HepG2 (cell line): ENCODE results near the gene CCDC167. TPM values are rescaled to one million over a fixed set of nuclear protein-coding genes. Genes with fewer than 3 reads are reported as not detected.

Experiments
- ATAC-seq: fragments of 200-7000 bp; cut with Tn5 transposase; 3 replicates; pipeline ENCODE4 v1.9.1; 2020; ENCODE audit warnings: mild to moderate bottlenecking, moderate library complexity
- BruUV-seq: library from RNA; stranded (reverse); fragments of 400-500 nt; replicated peaks from 2 replicates; lab custom pipeline; 2021; lab: Mats Ljungman, UMichigan
- CTCF ChIA-PET: fragments of 300-600 bp; formaldehyde crosslinking; extraction: SDS; loops from one replicate; lab custom pipeline; 2021; ENCODE audit warnings: low total read pairs, inconsistent platforms, low intra/inter-chr PET ratio; lab: Yijun Ruan, JAX
- POLR2A ChIA-PET: fragments of 350-600 bp; sonication (Branson Sonifier 250); formaldehyde crosslinking; loops from one replicate; lab custom pipeline; 2020; ENCODE audit warnings: antibody characterized with exemption, inconsistent platforms; lab: Yijun Ruan, JAX
- DNase-seq: peaks from one replicate; pipeline ENCODE4 v3.0.0-alpha.2; 2015; ENCODE audit warnings: low spot score
- FAIRE-seq: peaks from 3 replicates; lab custom pipeline; 2011; peaks lifted over from hg19 to GRCh38; lab: Jason Lieb, UNC
- H2AFZ ChIP-seq: one replicate; pipeline ENCODE4 v1.6.1; 2011; ENCODE audit warnings: low read length, inconsistent platforms
- H3K27ac ChIP-seq: fragments of 300-600 bp; 3 replicates; pipeline ENCODE4 v1.8.0; 2011; ENCODE audit warnings: mixed run types, mild to moderate bottlenecking, mixed read lengths, low read length, inconsistent platforms; ENCODE audit not compliant: insufficient read depth; ENCODE audit errors: extremely low read length
- H3K27me3 ChIP-seq, 2 experiments: fragments of 200-600 bp in 1 of 2; 2 replicates in 1 of 2; 3 replicates in 1 of 2; pipeline versions ENCODE4 v1.6.0 to v1.8.0; 2011; ENCODE audit warnings: low read length in 2 of 2, mild to moderate bottlenecking in 2 of 2, moderate library complexity in 2 of 2, inconsistent platforms in 1 of 2; ENCODE audit not compliant: insufficient read depth in 2 of 2, control insufficient read depth in 1 of 2
- H3K36me3 ChIP-seq, 2 experiments: fragments of 200-600 bp in 1 of 2; replicated peaks in 1 of 2; 2 replicates in 1 of 2; 3 replicates in 1 of 2; pipeline versions ENCODE4 v1.5.1 to v1.8.0; 2011; ENCODE audit warnings: low read length in 2 of 2, inconsistent platforms in 1 of 2; ENCODE audit not compliant: insufficient read depth in 2 of 2, control insufficient read depth in 1 of 2
- H3K4me1 ChIP-seq: 2 replicates; pipeline ENCODE4 v1.5.1; 2012; ENCODE audit warnings: low read length, inconsistent platforms; ENCODE audit not compliant: insufficient read depth
- H3K4me2 ChIP-seq: 2 replicates; pipeline ENCODE4 v1.6.0; 2011; ENCODE audit warnings: low read depth, low read length, inconsistent platforms
- H3K4me3 ChIP-seq, 3 experiments: fragments of 200-600 bp in 1 of 3; sonication (generic), shearing (Covaris generic) in 1 of 3; replicated peaks in 1 of 3; 2 replicates each; pipeline ENCODE4 v1.5.1; 2011 to 2016; ENCODE audit warnings: low read length in 3 of 3, inconsistent platforms in 2 of 3, low read depth in 2 of 3, mild to moderate bottlenecking in 2 of 3, control low read depth in 1 of 3, mixed read lengths in 1 of 3; ENCODE audit not compliant: insufficient read depth in 1 of 3
- H3K79me2 ChIP-seq: one replicate; pipeline ENCODE4 v1.6.1; 2011; ENCODE audit warnings: low read length, inconsistent platforms; ENCODE audit not compliant: insufficient read depth
- H3K9ac ChIP-seq: 2 replicates; pipeline ENCODE4 v1.6.0; 2011; ENCODE audit warnings: mild to moderate bottlenecking, low read depth, low read length, inconsistent platforms; ENCODE audit not compliant: insufficient read depth
- H3K9me3 ChIP-seq: 2 replicates; pipeline ENCODE4 v1.5.1; 2012; ENCODE audit warnings: mild to moderate bottlenecking, low read length
- H4K20me1 ChIP-seq: 2 replicates; pipeline ENCODE4 v1.6.0; 2011; ENCODE audit warnings: inconsistent platforms, mild to moderate bottlenecking, low read length, moderate library complexity; ENCODE audit not compliant: insufficient read depth
- MXD4 ChIP-seq: IDR thresholded peaks from 2 replicates; pipeline ENCODE4 v1.6.1; 2016; ENCODE audit warnings: mild to moderate bottlenecking, missing biosample characterization, missing genetic modification reagents
- NKX3-1 ChIP-seq: sonication (generic); formaldehyde crosslinking; IDR thresholded peaks from 2 replicates; pipeline ENCODE4 v1.5.0; 2020; ENCODE audit warnings: missing genetic modification reagents
- PHF20 ChIP-seq: sonication (generic); formaldehyde crosslinking; IDR thresholded peaks from 2 replicates; pipeline ENCODE4 v1.5.0; 2020; ENCODE audit warnings: mild to moderate bottlenecking, missing genetic modification reagents
- POLR2A ChIP-seq, 2 experiments: IDR thresholded peaks; 2 replicates each; pipeline ENCODE4 v1.6.1; 2011; ENCODE audit warnings: low read depth in 2 of 2, low read length in 2 of 2, mild to moderate bottlenecking in 1 of 2, moderate library complexity in 1 of 2; ENCODE audit not compliant: insufficient read depth in 1 of 2
- SAFB2 ChIP-seq: sonication (generic); formaldehyde crosslinking; IDR thresholded peaks from 2 replicates; pipeline ENCODE4 v1.5.1; 2020; ENCODE audit warnings: missing genetic modification reagents, low read depth, mild to moderate bottlenecking, borderline replicate concordance
- ZFYVE20 ChIP-seq: sonication (generic); formaldehyde crosslinking; IDR thresholded peaks from 2 replicates; pipeline ENCODE4 v1.8.0; 2023; ENCODE audit warnings: low read depth, mild to moderate bottlenecking, moderate library complexity, missing genetic modification reagents, borderline replicate concordance
- ZNF619 ChIP-seq: sonication (generic); formaldehyde crosslinking; IDR thresholded peaks from 2 replicates; pipeline ENCODE4 v1.4.0; 2020; ENCODE audit warnings: mild to moderate bottlenecking, missing genetic modification reagents
- in situ Hi-C: cut with HindIII; loops from 2 replicates; pipeline ENCODE4 v1.10.0; 2017; ENCODE audit warnings: low pct_unique_long_range_greater_than_20kb; ENCODE audit not compliant: extremely low pct_ligation_motif_present
- intact Hi-C: fragments of 100-400 bp; cut with micrococcal nuclease; formaldehyde crosslinking; loops from one replicate; pipeline ENCODE4 v1.10.0; 2022; ENCODE audit not compliant: unreplicated experiment
- polyA plus RNA-seq, 8 experiments: library from polyadenylated mRNA; depleted of rRNA in 3 of 8; stranded (reverse) in 7 of 8; unstranded in 1 of 8; fragments of >200 nt; fragmentation: Illumina TruSeq in 4 of 8; extraction: Trizol in 4 of 8; gene quantifications; 2 replicates each; pipeline versions ENCODE4 v1.2.1 to v1.2.3, GENCODE V29; 2011 to 2016; ENCODE audit warnings: low read depth in 4 of 8, missing spikeins in 1 of 8, mixed read lengths in 1 of 8; ENCODE audit not compliant: insufficient read depth in 1 of 8
- total RNA-seq, 5 experiments: library from RNA; depleted of rRNA; stranded (reverse); fragments of >200 nt; fragmentation: Illumina TruSeq; extraction: Trizol; gene quantifications; 2 replicates each; pipeline ENCODE4 v1.2.3, GENCODE V29; 2016; ENCODE audit warnings: low read depth in 1 of 5
- TF ChIP-seq, protein P1 (sequence below): sonication (generic); formaldehyde crosslinking; IDR thresholded peaks from 2 replicates; pipeline ENCODE4 v1.8.1; 2023; ENCODE audit warnings: mild to moderate bottlenecking, moderate library complexity, missing genetic modification reagents
- TF ChIP-seq, protein P2 (sequence below): sonication (generic); formaldehyde crosslinking; IDR thresholded peaks from 2 replicates; pipeline ENCODE4 v1.4.0; 2020; ENCODE audit warnings: low read depth, missing genetic modification reagents
- TF ChIP-seq, protein P3 (sequence below): sonication (generic); formaldehyde crosslinking; IDR thresholded peaks from 2 replicates; pipeline ENCODE4 v1.8.1; 2022; ENCODE audit warnings: mild to moderate bottlenecking, missing genetic modification reagents
- TF ChIP-seq, protein P4 (sequence below): sonication (generic); formaldehyde crosslinking; IDR thresholded peaks from 2 replicates; pipeline ENCODE4 v1.4.0; 2020; ENCODE audit warnings: missing genetic modification reagents
- TF ChIP-seq, protein P5 (sequence below): IDR thresholded peaks from 2 replicates; pipeline ENCODE4 v1.6.1; 2016; ENCODE audit warnings: low read depth, control low read depth
- TF ChIP-seq, protein P6 (sequence below): IDR thresholded peaks from 2 replicates; pipeline ENCODE4 v1.6.1; 2016; ENCODE audit warnings: low read depth, borderline replicate concordance

Gene CCDC167
- total and polyA plus RNA-seq, 2 of the 13 experiments (the other 11 are each of a cell fraction or from before 2014, with no cell fraction given), result 48.4 to 66.8 TPM

DNA sequence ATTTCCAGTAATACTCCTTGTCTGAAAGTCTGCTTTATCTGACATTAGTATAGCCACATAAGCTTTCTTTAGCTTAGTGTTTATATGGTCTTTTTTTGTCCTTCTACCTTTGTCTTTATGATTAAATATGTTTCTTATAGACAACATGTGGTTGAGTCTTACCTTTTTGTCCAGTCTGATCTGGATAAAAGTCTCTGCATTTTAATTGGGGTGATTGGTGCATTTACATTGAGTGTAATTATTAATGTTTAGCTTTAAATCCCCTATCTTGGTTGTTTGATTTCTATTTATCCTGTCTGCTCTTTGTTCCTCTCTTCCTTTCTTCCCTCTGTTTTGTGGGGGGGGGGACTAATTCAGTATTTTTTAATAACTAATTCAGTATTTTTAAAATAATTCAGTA is 32.0 kb downstream of the CCDC167 start:
- FAIRE-seq, result no peak
- intact Hi-C loops (no loop called here), in situ Hi-C loops (no loop called here)
- ATAC-seq, result no peak
- Histone ChIP-seq H3K4me3 (no peak overlapping the region), H4K20me1 (0 out of 2 replicates have a peak, but pooled peaks cover 3% of the 10 kb centered on the region), H2AFZ (no peak overlapping the region), H3K79me2 (no peaks in the 10 kb centered on the region), H3K27ac (no peak overlapping the region), H3K4me1 (no peaks in the 10 kb centered on the region), H3K9me3 (no peaks in the 10 kb centered on the region), H3K9ac (no peak overlapping the region), H3K36me3 (peaks cover 23 to 39% of the 10 kb centered on the region in 2 experiments), H3K27me3 (no peaks in the 10 kb centered on the region), H3K4me2 (no peak overlapping the region)
- BruUV-seq, result no TSS peak
- ChIA-PET POLR2A (interaction anchor here (0.6 kb wide), 1 partner anchor 23 kb away, joined by 5 read pairs; no protein-coding TSS in a partner anchor), CTCF (no interaction called here)
- TF ChIP-seq SAFB2, result no peak
- TF ChIP-seq, protein P1, sequence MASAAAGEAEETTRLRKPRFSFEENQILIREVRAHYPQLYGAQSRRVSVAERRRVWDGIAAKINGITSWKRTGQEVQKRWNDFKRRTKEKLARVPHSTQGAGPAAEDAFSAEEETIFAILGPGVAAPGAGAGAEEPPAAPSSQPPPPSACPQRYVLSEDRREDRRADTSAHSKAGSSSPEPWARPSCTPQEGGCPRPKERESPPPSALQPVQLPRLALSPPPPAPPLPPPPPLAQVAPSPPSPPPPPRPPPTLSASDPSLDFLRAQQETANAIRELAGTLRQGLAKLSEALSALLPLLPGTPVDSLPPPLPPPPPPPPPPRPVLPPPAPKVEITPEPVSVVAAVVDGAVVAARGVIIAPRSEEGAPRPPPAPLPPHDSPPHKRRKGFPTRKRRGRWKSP (CRISPR knock-in tag), result no peak
- no peak for TF ChIP-seq MXD4 (CRISPR knock-in tag)
- no peak for TF ChIP-seq ZFYVE20
- TF ChIP-seq, protein P2, sequence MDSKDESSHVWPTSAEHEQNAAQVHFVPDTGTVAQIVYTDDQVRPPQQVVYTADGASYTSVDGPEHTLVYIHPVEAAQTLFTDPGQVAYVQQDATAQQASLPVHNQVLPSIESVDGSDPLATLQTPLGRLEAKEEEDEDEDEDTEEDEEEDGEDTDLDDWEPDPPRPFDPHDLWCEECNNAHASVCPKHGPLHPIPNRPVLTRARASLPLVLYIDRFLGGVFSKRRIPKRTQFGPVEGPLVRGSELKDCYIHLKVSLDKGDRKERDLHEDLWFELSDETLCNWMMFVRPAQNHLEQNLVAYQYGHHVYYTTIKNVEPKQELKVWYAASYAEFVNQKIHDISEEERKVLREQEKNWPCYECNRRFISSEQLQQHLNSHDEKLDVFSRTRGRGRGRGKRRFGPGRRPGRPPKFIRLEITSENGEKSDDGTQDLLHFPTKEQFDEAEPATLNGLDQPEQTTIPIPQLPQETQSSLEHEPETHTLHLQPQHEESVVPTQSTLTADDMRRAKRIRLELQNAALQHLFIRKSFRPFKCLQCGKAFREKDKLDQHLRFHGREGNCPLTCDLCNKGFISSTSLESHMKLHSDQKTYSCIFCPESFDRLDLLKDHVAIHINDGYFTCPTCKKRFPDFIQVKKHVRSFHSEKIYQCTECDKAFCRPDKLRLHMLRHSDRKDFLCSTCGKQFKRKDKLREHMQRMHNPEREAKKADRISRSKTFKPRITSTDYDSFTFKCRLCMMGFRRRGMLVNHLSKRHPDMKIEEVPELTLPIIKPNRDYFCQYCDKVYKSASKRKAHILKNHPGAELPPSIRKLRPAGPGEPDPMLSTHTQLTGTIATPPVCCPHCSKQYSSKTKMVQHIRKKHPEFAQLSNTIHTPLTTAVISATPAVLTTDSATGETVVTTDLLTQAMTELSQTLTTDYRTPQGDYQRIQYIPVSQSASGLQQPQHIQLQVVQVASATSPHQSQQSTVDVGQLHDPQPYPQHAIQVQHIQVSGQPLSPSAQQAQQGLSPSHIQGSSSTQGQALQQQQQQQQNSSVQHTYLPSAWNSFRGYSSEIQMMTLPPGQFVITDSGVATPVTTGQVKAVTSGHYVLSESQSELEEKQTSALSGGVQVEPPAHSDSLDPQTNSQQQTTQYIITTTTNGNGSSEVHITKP (CRISPR knock-in tag), result no peak
- TF ChIP-seq, protein P3, sequence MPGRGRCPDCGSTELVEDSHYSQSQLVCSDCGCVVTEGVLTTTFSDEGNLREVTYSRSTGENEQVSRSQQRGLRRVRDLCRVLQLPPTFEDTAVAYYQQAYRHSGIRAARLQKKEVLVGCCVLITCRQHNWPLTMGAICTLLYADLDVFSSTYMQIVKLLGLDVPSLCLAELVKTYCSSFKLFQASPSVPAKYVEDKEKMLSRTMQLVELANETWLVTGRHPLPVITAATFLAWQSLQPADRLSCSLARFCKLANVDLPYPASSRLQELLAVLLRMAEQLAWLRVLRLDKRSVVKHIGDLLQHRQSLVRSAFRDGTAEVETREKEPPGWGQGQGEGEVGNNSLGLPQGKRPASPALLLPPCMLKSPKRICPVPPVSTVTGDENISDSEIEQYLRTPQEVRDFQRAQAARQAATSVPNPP (CRISPR knock-in tag), result no peak
- no peak for TF ChIP-seq ZNF619 (CRISPR knock-in tag)
- TF ChIP-seq, protein P4, sequence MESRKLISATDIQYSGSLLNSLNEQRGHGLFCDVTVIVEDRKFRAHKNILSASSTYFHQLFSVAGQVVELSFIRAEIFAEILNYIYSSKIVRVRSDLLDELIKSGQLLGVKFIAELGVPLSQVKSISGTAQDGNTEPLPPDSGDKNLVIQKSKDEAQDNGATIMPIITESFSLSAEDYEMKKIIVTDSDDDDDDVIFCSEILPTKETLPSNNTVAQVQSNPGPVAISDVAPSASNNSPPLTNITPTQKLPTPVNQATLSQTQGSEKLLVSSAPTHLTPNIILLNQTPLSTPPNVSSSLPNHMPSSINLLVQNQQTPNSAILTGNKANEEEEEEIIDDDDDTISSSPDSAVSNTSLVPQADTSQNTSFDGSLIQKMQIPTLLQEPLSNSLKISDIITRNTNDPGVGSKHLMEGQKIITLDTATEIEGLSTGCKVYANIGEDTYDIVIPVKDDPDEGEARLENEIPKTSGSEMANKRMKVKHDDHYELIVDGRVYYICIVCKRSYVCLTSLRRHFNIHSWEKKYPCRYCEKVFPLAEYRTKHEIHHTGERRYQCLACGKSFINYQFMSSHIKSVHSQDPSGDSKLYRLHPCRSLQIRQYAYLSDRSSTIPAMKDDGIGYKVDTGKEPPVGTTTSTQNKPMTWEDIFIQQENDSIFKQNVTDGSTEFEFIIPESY (CRISPR knock-in tag), result no peak
- TF ChIP-seq, protein P5, sequence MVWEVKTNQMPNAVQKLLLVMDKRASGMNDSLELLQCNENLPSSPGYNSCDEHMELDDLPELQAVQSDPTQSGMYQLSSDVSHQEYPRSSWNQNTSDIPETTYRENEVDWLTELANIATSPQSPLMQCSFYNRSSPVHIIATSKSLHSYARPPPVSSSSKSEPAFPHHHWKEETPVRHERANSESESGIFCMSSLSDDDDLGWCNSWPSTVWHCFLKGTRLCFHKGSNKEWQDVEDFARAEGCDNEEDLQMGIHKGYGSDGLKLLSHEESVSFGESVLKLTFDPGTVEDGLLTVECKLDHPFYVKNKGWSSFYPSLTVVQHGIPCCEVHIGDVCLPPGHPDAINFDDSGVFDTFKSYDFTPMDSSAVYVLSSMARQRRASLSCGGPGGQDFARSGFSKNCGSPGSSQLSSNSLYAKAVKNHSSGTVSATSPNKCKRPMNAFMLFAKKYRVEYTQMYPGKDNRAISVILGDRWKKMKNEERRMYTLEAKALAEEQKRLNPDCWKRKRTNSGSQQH, result no peak
- TF ChIP-seq PHF20 (CRISPR knock-in tag), result no peak
- TF ChIP-seq, protein P6, sequence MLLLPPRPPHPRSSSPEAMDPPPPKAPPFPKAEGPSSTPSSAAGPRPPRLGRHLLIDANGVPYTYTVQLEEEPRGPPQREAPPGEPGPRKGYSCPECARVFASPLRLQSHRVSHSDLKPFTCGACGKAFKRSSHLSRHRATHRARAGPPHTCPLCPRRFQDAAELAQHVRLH (CRISPR knock-in tag), result no peak
- TF ChIP-seq POLR2A (IDR thresholded peaks at IDR 0.05; ENCODE audit: insufficient read depth in 1 of 2, low read depth in 2 of 2, low read length in 2 of 2), result no peak
- no peak for TF ChIP-seq NKX3-1 (CRISPR knock-in tag)
- no peak for DNase-seq
